B cell (primary cell): ENCODE results near the gene MSL1. TPM values are rescaled to one million over a fixed set of nuclear protein-coding genes. Genes with fewer than 3 reads are reported as not detected.

Experiments used
- ATAC-seq: fragments of 200-7000 bp; cut with Tn5 transposase; one replicate; pipeline ENCODE4 v1.10.0; 2021; ENCODE audit warnings: low read depth, mild to moderate bottlenecking, moderate number of reproducible peaks, moderate library complexity
- CTCF ChIA-PET: fragments of 350-600 bp; sonication (Branson Sonifier 250); formaldehyde crosslinking; loops from one replicate; lab custom pipeline; 2021; ENCODE audit warnings: antibody characterized with exemption, inconsistent platforms; lab: Charles Lee
- POLR2A ChIA-PET: fragments of 350-600 bp; sonication (Branson Sonifier 250); formaldehyde crosslinking; loops from one replicate; lab custom pipeline; 2021; ENCODE audit warnings: antibody characterized with exemption; lab: Charles Lee
- DNase-seq: peaks from one replicate; pipeline ENCODE4 v3.0.0; 2013
- H2AFZ ChIP-seq: 2 replicates; pipeline ENCODE4 v1.6.1; 2012; ENCODE audit warnings: mild to moderate bottlenecking, low read depth, low read length; ENCODE audit not compliant: insufficient read depth, poor library complexity, severe bottlenecking
- H3K27ac ChIP-seq, 2 donors: 1 replicate in 1 of 2; 2 replicates in 1 of 2; pipeline ENCODE4 v1.5.1; 2012 to 2013; ENCODE audit warnings: low read length in 2 of 2, mild to moderate bottlenecking in 2 of 2, moderate library complexity in 1 of 2
- H3K27me3 ChIP-seq, 4 experiments: fragments of 200-600 bp in 1 of 4; sonication (generic) in 1 of 4; replicated peaks in 1 of 4; 1 replicate in 2 of 4; 2 replicates in 2 of 4; pipeline versions ENCODE4 v1.6.1 to v1.7.0; 2013 to 2016; ENCODE audit warnings: low read length in 3 of 4, mild to moderate bottlenecking in 2 of 4, mixed read lengths in 1 of 4, moderate library complexity in 1 of 4; ENCODE audit not compliant: insufficient read depth in 4 of 4, control insufficient read depth in 3 of 4; ENCODE audit errors: control extremely low read depth in 1 of 4
- H3K36me3 ChIP-seq, 2 experiments: replicated peaks in 1 of 2; 1 replicate in 1 of 2; 2 replicates in 1 of 2; pipeline versions ENCODE4 v1.6.1 to v1.7.1; 2013; ENCODE audit warnings: low read length in 1 of 2; ENCODE audit not compliant: insufficient read depth in 2 of 2, control insufficient read depth in 1 of 2; ENCODE audit errors: control extremely low read depth in 1 of 2, extremely low read depth in 1 of 2
- H3K4me1 ChIP-seq, 2 donors: fragments of 200-600 bp in 1 of 2; sonication (generic) in 1 of 2; 1 replicate in 1 of 2; 2 replicates in 1 of 2; pipeline versions ENCODE4 v1.5.1 to v1.6.1; 2013 to 2017; ENCODE audit warnings: low read length in 2 of 2; ENCODE audit not compliant: control insufficient read depth in 2 of 2, insufficient read depth in 2 of 2
- H3K4me2 ChIP-seq: replicated peaks from 2 replicates; pipeline ENCODE3; 2012; ENCODE audit warnings: mild to moderate bottlenecking, low read depth, low read length; ENCODE audit not compliant: poor library complexity, severe bottlenecking
- H3K4me3 ChIP-seq, 5 experiments: fragments of 200-600 bp in 1 of 5; sonication (generic) in 1 of 5; 1 replicate in 3 of 5; 2 replicates in 2 of 5; pipeline versions ENCODE4 v1.5.1 to v1.7.0; 2011 to 2016; ENCODE audit warnings: low read length in 4 of 5, mild to moderate bottlenecking in 4 of 5, low read depth in 2 of 5, control low read depth in 1 of 5, moderate library complexity in 1 of 5; ENCODE audit not compliant: insufficient read depth in 1 of 5; ENCODE audit errors: control extremely low read depth in 1 of 5, extremely low read depth in 1 of 5
- H3K79me2 ChIP-seq: fragments of 200-600 bp; sonication (generic); one replicate; pipeline ENCODE4 v1.6.0; 2016; ENCODE audit warnings: low read length; ENCODE audit not compliant: control insufficient read depth, insufficient read depth
- H3K9ac ChIP-seq: fragments of 200-600 bp; sonication (generic); 2 replicates; pipeline ENCODE4 v1.6.1; 2017; ENCODE audit warnings: mild to moderate bottlenecking, low read length, moderate library complexity
- H3K9me3 ChIP-seq, 3 donors: one replicate each; pipeline versions ENCODE4 v1.6.1 to v1.7.1; 2013; ENCODE audit warnings: low read length in 2 of 3; ENCODE audit not compliant: control insufficient read depth in 2 of 3, insufficient read depth in 1 of 3; ENCODE audit errors: control extremely low read depth in 1 of 3
- H4K20me1 ChIP-seq: 2 replicates; pipeline ENCODE4 v1.6.0; 2012; ENCODE audit warnings: mild to moderate bottlenecking, low read length; ENCODE audit not compliant: insufficient read depth, control insufficient read depth, poor library complexity, severe bottlenecking
- H3K27ac Mint-ChIP-seq: one replicate; pipeline ENCODE4 v1.8.0; 2021; ENCODE audit warnings: mixed read lengths
- H3K27me3 Mint-ChIP-seq: one replicate; pipeline ENCODE4 v1.8.0; 2021; ENCODE audit warnings: mixed read lengths
- H3K4me1 Mint-ChIP-seq: one replicate; pipeline ENCODE4 v1.8.0; 2021; ENCODE audit warnings: mixed read lengths
- H3K4me3 Mint-ChIP-seq: one replicate; pipeline ENCODE4 v1.8.0; 2021; ENCODE audit warnings: mixed read lengths
- H3K9me3 Mint-ChIP-seq: one replicate; pipeline ENCODE4 v1.8.0; 2022; ENCODE audit warnings: mixed read lengths; ENCODE audit not compliant: insufficient read depth
- EZH2 ChIP-seq: IDR thresholded peaks from 2 replicates; pipeline ENCODE4 v1.6.1; 2012; ENCODE audit warnings: borderline replicate concordance, low read depth, mild to moderate bottlenecking, moderate library complexity, low read length; ENCODE audit not compliant: insufficient read depth, poor library complexity, severe bottlenecking
- WGBS: methylation state at CpG from one replicate; pipeline ENCODE4 v1.1.5; 2013; ENCODE audit warnings: missing lambda C conversion rate; ENCODE audit not compliant: insufficient coverage; 5-methylcytosine and 5-hydroxymethylcytosine counted together
- intact Hi-C: fragments of 100-400 bp; cut with micrococcal nuclease; formaldehyde crosslinking; loops from one replicate; pipeline ENCODE4 v1.10.0; 2022
- polyA plus RNA-seq: library from polyadenylated mRNA; depleted of rRNA; stranded (reverse); fragments of >200 nt; gene quantifications from 2 replicates; pipeline ENCODE4 v1.2.3, GENCODE V29; 2012
- total RNA-seq, 2 donors: library from RNA; stranded (reverse); fragments of 120-200 nt in 1 of 2; gene quantifications; 1 replicate in 1 of 2; 2 replicates in 1 of 2; pipeline versions ENCODE4 v1.2.3 to v1.2.4, GENCODE V29; 2013 to 2022
- TF ChIP-seq, protein P1 (sequence below): fragments of 200-600 bp; IDR thresholded peaks from one replicate; pipeline ENCODE4 v1.8.0; 2022; ENCODE audit warnings: antibody characterized with exemption, mild to moderate bottlenecking

MSL1 gene
- total and polyA plus RNA-seq, 2 donors (not counting 1 experiment from before 2014, with no cell fraction given), result 80.1 to 129 TPM

DNA sequence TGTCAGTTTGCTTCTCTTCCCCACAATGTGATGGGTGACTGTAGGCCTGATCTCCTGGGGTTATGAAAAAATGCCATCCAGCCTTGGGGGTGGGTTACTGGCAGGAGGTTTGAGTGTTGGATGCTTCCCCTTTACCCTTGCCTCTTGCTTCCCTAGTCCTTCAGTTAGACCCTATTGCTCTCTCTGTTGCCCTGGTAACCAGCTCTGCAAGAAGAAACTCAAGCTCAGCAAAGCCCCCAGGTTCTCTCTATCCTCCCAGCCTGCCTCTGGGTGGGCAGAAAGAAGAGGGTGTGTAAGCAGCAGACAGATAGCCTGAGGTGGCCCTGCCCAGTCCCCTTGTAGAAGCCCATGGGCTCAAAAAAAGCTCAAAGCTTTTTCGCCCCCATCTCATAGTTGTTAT is 52.7 kb downstream of the MSL1 start:
- Histone ChIP-seq H3K4me3 (no peak overlapping the region), H4K20me1 (peaks cover 11% of the 10 kb centered on the region), H3K27ac (no peak overlapping the region), H3K36me3 (peaks cover 0 to 36% of the 10 kb centered on the region in 2 experiments), H3K9me3 (no peaks in the 10 kb centered on the region), H3K27me3 (peaks cover 0 to 7% (median 2%) of the 10 kb centered on the region in 4 experiments), H3K79me2 (peaks cover 5% of the 10 kb centered on the region), H3K4me2 (no peak overlapping the region), H2AFZ (no peak overlapping the region), H3K9ac (no peak overlapping the region), H3K4me1 (peaks cover 17% of the 10 kb centered on the region in 2 donors)
- Mint-ChIP-seq H3K27ac (no peak overlapping the region), H3K4me3 (no peak overlapping the region), H3K9me3 (no peaks in the 10 kb centered on the region), H3K4me1 (peaks cover 11% of the 10 kb centered on the region), H3K27me3 (no peaks in the 10 kb centered on the region)
- TF ChIP-seq EZH2, result no peak
- TF ChIP-seq, protein P1, sequence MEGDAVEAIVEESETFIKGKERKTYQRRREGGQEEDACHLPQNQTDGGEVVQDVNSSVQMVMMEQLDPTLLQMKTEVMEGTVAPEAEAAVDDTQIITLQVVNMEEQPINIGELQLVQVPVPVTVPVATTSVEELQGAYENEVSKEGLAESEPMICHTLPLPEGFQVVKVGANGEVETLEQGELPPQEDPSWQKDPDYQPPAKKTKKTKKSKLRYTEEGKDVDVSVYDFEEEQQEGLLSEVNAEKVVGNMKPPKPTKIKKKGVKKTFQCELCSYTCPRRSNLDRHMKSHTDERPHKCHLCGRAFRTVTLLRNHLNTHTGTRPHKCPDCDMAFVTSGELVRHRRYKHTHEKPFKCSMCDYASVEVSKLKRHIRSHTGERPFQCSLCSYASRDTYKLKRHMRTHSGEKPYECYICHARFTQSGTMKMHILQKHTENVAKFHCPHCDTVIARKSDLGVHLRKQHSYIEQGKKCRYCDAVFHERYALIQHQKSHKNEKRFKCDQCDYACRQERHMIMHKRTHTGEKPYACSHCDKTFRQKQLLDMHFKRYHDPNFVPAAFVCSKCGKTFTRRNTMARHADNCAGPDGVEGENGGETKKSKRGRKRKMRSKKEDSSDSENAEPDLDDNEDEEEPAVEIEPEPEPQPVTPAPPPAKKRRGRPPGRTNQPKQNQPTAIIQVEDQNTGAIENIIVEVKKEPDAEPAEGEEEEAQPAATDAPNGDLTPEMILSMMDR, result no peak
- 100% methylated on average over 1 of the region's 1 CpG for WGBS
- intact Hi-C loops, result no loop called here
- ChIA-PET POLR2A (no interaction called here), CTCF (interaction anchor here (0.6 to 4.7 kb wide), 5 partner anchors 12 to 145 kb away, joined by 3 to 30 read pairs (median 7); no protein-coding TSS in a partner anchor)
- no peak for DNase-seq
- ATAC-seq, result no peak

DNA sequence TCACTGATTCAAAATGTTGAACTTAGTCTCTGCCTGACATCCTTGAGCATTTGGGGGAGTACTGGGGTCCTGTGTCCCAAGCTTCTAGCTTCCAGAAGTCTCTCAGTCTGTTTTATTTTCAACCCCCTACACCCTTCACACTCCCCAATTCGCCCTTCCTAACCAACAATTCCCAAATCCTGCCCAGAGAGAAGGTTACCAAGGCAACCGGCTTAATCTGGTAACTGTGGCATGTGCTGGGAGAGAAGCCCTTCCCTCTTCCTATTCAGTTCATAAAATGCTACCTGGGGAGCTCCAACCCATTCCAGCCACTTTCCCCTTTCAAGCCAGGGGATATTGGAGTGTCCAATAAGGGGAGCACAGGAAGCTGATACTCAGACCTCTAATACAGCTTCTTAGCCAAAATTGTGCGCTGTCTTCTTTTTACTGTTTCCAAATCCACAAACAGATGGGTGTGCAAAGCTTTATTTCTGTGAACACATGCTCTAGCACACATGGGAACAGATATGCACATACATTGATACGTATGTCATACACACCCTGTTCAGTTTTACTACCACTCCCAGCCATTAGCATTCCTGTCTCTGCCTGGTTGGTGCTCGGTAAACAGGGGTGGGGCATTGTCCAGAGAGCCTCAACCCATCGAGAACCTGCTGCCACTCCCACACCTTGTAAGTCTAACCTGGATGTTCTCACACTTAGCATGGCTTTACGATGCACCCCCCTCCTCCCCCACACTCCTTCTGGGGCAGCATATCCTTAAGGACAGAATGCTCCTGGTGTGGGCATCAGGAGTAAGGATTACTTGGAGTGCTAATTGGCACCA is 54.4 kb downstream of the MSL1 start:
- H3K4me3 ChIP-seq, result no peak overlapping the region
- H3K9me3 ChIP-seq, result no peaks in the 10 kb centered on the region
- peaks cover 5% of the 10 kb centered on the region for H3K79me2 ChIP-seq
- peaks cover 11% of the 10 kb centered on the region for H3K4me1 Mint-ChIP-seq
- H4K20me1 ChIP-seq, result peaks cover 11% of the 10 kb centered on the region
- H3K4me2 ChIP-seq, result no peak overlapping the region
- H3K9ac ChIP-seq, result no peak overlapping the region
- no peaks in the 10 kb centered on the region for H3K9me3 Mint-ChIP-seq
- H3K4me3 Mint-ChIP-seq, result peak overlapping the region; percentile 77
- no peak for ATAC-seq
- H3K27ac Mint-ChIP-seq, result no peak overlapping the region
- no peak for TF ChIP-seq EZH2
- TF ChIP-seq, protein P1, result no peak
- 97% methylated on average over 4 of the region's 7 CpGs for WGBS
- ChIA-PET POLR2A (interaction anchor here (0.9 kb wide), 1 partner anchor 36 kb away, joined by 4 read pairs; the partner anchor contains the start of gene CASC3), CTCF (interaction anchor here (0.8 to 4.7 kb wide), 7 partner anchors 8 to 100 kb away, joined by 3 to 30 read pairs (median 4); partner anchors contain the start of gene WIPF2)
- no peaks in the 10 kb centered on the region for H3K27me3 Mint-ChIP-seq
- intact Hi-C loops, result loop anchor here (2.0 kb wide), 1 partner anchor 35 kb away; the partner anchor contains the start of gene CASC3
- H3K27me3 ChIP-seq, result peaks cover 0 to 7% (median 2%) of the 10 kb centered on the region in 4 experiments
- no peak overlapping the region for H3K27ac ChIP-seq
- H3K36me3 ChIP-seq, result peaks cover 0 to 22% of the 10 kb centered on the region in 2 experiments
- DNase-seq, result no peak
- no peak overlapping the region for H2AFZ ChIP-seq
- peaks cover 17% of the 10 kb centered on the region in 2 donors for H3K4me1 ChIP-seq
